Nephron progenitor cell (in vitro differentiated cells): ENCODE measurements around the gene IL1RAPL2.

Source experiments
- DNase-seq: peaks from one replicate; pipeline ENCODE4 v3.0.0; 2021
- H3K27ac Mint-ChIP-seq: 2 replicates; pipeline ENCODE4 v1.8.0; 2021; ENCODE audit warnings: mild to moderate bottlenecking, moderate library complexity, mixed read lengths
- H3K27me3 Mint-ChIP-seq: 2 replicates; pipeline ENCODE4 v1.8.0; 2021; ENCODE audit warnings: mild to moderate bottlenecking, low read depth, mixed read lengths; ENCODE audit not compliant: poor library complexity
- H3K36me3 Mint-ChIP-seq: 2 replicates; pipeline ENCODE4 v1.8.0; 2021; ENCODE audit warnings: low read depth, mixed read lengths
- H3K4me1 Mint-ChIP-seq: 2 replicates; pipeline ENCODE4 v1.8.0; 2021; ENCODE audit warnings: mixed read lengths
- H3K4me3 Mint-ChIP-seq: 2 replicates; pipeline ENCODE4 v1.8.0; 2021; ENCODE audit warnings: mild to moderate bottlenecking, moderate library complexity, mixed read lengths
- H3K9me3 Mint-ChIP-seq: 2 replicates; pipeline ENCODE4 v1.8.0; 2021; ENCODE audit warnings: mild to moderate bottlenecking, moderate library complexity, mixed read lengths
- CTCF ChIP-seq: fragments of 200-600 bp; sonication (generic); IDR thresholded peaks from 2 replicates; pipeline ENCODE4 v1.5.0; 2021; ENCODE audit warnings: antibody characterized with exemption

IL1RAPL2 gene

GRCh38 chrX:105550043-105550663 lies 984.2 kb downstream of the IL1RAPL2 start:
- Mint-ChIP-seq H3K27me3 (no peaks in the 10 kb centered on the region), H3K36me3 (no peaks in the 10 kb centered on the region), H3K4me3 (no peak overlapping the region), H3K27ac (no peak overlapping the region), H3K9me3 (peaks cover 12% of the 10 kb centered on the region), H3K4me1 (no peaks in the 10 kb centered on the region)
- TF ChIP-seq CTCF: no peak
- DNase-seq: no peak

- H3K36me3 Mint-ChIP-seq: no peaks in the 10 kb centered on the region
- DNase-seq: no peak
- TF ChIP-seq CTCF: no peak
- no peaks in the 10 kb centered on the region for H3K4me1 Mint-ChIP-seq
- no peak overlapping the region for H3K27ac Mint-ChIP-seq
- no peak overlapping the region for H3K4me3 Mint-ChIP-seq
- H3K27me3 Mint-ChIP-seq: no peaks in the 10 kb centered on the region
- peaks cover 12% of the 10 kb centered on the region for H3K9me3 Mint-ChIP-seq
Measured at GRCh38 chrX:105552395-105552794, 986.4 kb downstream of the IL1RAPL2 start.

- Mint-ChIP-seq H3K27me3 (no peaks in the 10 kb centered on the region), H3K36me3 (no peaks in the 10 kb centered on the region), H3K4me3 (no peak overlapping the region), H3K9me3 (peaks cover 12% of the 10 kb centered on the region), H3K27ac (no peak overlapping the region), H3K4me1 (no peaks in the 10 kb centered on the region)
- no peak for DNase-seq
- TF ChIP-seq CTCF: no peak
Measured at GRCh38 chrX:105553118-105553517, 987.1 kb downstream of the IL1RAPL2 start.

GRCh38 chrX:105564501-105564900 lies 998.5 kb downstream of the IL1RAPL2 start:
- Mint-ChIP-seq H3K27ac (no peak overlapping the region), H3K36me3 (no peaks in the 10 kb centered on the region), H3K9me3 (no peaks in the 10 kb centered on the region), H3K4me3 (no peak overlapping the region), H3K27me3 (no peaks in the 10 kb centered on the region), H3K4me1 (no peaks in the 10 kb centered on the region)
- DNase-seq: no peak
- TF ChIP-seq CTCF: no peak

GRCh38 chrX:105565856-105566255 lies 999.9 kb downstream of the IL1RAPL2 start:
- DNase-seq: no peak
- Mint-ChIP-seq H3K4me3 (no peak overlapping the region), H3K27ac (peak overlapping the region; percentile 18), H3K36me3 (no peaks in the 10 kb centered on the region), H3K4me1 (no peaks in the 10 kb centered on the region), H3K9me3 (no peaks in the 10 kb centered on the region), H3K27me3 (no peaks in the 10 kb centered on the region)
- no peak for TF ChIP-seq CTCF

GRCh38 chrX:105567082-105567481 lies 1001.1 kb downstream of the IL1RAPL2 start:
- Mint-ChIP-seq H3K27me3 (no peaks in the 10 kb centered on the region), H3K36me3 (no peaks in the 10 kb centered on the region), H3K27ac (no peak overlapping the region), H3K9me3 (no peaks in the 10 kb centered on the region), H3K4me3 (no peak overlapping the region), H3K4me1 (no peaks in the 10 kb centered on the region)
- DNase-seq: no peak
- TF ChIP-seq CTCF: no peak
